ENCODE data around the gene MAP4K3.

Gene MAP4K3

DNA sequence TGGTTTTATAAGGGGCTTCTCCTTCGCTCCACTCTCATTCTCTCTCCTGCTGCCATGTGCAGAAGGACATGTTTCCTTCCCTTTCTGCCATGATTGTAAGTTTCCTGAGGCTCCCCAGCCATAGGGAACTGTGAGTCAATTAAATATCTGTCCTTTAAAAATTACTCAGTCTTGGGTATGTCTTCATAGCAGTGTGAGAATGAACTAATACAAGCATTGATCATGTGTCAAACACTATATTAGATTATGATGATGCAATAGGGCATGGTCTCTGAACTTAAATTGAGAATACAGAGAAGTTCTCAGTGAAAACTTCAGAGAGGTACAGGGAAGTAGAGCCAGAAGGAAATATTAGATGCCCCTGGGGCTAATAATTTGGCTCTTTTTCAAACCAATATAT is 5.9 kb upstream of the MAP4K3 start:
- DNase-seq (ENCODE audit: low read depth), result no peak

DNA sequence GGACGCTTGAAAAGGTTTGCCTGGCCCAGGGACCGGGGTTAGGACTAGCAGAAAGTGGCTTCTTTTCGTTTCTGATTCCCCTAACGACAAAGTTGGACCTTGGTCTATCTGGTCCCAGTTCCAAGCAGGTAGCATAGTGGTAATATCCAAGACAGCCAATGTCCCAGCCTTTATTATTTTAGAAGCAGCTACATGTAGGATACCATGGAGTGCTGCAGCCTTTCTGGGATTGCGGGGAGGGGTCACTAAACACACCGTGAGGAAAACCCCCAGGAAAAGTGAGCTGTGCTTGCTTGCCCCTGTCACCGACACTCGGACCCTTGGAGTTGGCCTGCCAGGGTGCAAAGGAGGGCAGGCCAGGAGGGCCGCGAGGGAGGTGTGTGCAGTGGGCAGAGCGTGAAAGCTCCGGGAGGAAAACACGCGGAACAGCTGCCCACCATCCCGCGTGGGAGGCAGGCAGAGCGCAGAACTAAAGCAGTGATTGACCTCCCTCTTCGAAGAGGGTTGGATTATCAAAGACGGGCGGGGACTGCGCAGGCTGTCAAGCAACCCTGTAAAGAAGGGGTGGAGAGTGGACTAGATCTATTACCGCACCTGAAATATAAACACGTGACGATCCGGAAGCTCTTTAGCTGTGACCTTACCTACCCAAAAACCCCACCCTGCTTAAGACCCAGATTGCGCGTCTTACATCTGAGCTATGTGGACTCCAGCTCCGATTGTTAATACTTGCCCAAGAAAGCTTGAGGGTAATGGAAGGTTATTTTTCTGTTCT is 624 bp upstream of the MAP4K3 start:
- DNase-seq (ENCODE audit: low read depth), result peak; percentile 24

DNA sequence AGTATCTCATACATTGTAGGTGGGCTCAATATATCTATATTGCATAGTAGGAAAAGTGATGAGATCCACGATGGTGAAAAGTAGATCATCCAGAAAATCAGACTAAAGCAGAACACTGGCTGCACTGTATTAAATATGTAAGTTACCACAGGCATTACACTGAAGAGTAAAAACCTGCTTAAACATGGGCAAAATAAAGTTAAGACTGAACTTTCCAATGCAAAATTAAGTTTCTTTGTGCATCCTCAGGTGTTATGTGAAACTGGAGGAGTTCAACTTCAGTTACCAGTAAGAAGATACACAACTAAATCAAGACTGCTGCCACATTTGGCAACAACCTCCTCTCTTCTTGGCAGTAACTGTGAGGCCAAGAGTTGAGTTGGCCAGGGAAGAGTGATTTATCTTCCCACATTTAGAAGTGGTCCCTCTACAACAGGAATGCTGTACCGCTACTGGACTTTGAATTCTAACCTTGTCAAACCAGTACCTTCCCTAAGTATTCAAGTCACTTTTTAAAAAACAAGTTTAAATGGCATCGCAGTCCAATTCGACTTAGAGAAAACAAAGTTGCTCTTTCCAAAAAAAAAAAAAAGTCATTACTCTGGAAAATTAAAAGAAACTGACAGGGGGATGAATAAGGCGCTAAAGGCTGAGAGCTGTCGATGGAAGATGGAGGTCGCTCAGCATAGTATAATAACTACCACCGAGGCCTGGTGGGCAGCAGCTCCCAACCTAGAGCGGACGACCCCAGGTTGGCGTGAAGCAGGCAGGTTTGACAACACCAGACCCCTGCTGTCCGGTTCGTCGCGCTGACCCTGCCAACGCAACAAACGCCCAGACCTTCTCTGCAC is 1.1 kb downstream of the MAP4K3 start:
- no peak for DNase-seq (ENCODE audit: low read depth)

DNA sequence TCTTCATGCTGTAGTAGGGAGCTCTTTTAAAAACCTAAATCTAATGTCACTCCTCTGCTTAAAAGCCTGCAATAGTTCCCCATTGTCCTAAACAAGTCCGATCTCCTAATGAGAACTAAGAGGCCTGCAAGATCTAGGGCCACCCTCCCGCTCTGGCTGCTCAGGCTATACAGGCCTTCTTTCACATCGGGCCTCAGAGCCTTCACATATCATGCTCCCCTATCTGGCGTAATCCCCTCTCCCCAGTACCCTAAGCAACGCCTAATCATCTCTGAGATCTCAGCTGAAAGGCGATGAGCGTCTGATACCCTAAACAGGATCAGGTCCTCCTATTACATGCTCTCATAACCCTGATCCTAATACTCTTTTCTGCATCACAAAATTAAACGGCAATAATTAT is 1.9 kb downstream of the MAP4K3 start:
- no peak for DNase-seq (ENCODE audit: low read depth)

DNA sequence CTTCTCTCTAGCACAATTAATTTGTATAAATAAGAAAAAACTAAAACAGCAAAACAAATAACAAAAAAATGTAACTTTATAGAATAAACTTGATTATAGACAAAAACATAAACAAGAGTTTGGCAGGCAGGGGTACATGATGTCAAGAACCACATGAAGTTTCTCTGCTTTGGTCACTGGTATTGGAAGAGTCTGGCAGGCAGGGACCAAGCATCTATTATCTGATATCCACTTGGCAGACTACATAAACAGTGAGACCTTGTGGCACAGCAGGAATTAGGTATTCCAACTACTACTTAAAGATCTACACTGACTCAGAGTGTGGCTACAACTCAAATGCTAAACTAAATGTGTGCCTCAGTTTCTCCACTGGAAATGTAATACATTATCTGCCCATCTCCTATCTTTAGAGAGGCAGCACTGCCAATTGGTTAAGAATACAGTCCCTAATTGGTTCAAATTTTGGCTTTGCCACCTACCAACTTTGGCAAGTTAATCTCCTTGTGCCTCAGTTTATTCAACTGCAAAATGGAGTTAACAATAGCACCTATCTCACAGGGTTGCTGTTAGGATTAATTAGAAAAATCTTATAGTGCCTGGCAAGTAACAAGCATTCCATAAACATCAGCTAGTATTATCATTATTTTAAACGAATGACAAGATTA is 2.7 kb downstream of the MAP4K3 start:
- no peak for DNase-seq (ENCODE audit: low read depth)

DNA sequence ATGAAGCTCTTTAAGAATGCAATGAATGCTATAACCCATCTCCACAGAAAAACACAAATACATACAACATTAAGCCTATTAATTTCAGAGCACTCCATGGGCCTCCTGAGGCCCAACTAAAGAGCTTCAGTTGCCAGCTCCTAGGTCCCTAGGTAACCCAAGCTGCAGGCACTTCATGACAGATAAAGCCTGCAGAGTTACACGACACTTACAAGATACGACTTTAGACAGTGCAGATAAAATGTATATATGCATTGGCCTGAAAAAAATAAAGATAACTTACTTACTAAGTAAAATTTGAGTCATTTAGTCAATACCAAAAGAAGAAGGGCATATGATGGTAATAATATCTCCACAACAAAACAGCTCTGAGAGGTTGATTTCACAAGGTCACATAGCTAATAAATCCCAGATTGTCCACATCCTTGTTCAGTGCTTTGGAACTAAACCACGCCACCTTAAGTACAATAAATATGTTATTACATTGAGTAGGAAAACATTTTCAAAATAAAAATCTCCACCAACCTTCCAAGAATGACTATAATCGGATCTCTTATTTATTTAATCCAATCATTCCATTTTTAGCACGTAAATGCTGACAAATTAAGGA is 3.4 kb downstream of the MAP4K3 start:
- no peak for DNase-seq (ENCODE audit: low read depth)

DNA sequence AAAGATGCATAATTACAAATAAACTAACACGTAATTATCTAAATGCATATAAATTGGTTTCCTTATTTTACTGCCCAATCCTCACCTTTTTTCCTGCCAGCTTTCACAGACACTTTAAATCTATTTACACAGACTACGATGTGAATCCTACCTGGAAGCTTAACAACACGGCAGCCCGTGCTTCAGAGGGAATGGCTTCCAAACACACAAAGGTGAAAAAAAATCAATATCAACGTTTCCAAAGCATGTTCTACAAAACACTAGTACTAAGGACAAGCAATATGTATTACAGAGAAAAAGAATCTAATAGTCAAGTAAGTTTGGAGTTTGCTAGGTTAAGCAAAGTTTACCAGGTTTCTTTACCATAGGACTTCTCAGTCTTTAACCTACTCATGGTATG is 4.4 kb downstream of the MAP4K3 start:
- no peak for DNase-seq (ENCODE audit: low read depth)

DNA sequence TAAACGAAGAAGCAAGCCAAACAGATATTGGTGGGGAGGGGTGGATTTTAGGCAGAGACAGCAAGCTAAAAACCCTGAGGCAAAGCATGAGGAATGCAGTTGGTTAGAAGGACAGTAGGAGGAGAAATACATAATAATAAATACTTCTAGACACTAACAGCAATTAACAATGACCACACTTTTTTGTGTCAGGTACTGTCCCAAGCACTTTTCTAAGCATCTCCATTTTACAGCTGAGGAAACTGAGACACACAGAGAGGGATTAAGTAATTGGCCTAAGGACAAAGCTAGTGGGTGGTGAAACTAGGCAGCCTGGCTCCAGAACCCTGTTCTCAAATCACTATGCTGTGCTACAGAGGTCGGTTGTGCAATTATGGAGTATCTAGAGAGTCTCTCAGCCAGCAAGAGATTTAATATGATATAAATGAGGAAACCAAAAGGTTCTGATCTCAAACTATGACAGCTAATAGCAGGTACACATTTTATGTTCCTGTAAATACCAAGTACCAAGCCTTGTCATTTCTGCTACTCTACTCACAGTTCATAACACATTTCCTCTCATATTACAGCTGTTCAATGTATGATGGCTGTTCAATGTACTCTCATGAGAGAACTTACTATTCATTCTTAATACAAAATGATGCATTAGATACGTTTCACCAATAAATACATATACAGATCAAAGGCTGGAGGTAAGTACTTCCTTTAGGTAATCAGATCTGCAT is 5.3 kb downstream of the MAP4K3 start:
- no peak for DNase-seq (ENCODE audit: low read depth)

DNA sequence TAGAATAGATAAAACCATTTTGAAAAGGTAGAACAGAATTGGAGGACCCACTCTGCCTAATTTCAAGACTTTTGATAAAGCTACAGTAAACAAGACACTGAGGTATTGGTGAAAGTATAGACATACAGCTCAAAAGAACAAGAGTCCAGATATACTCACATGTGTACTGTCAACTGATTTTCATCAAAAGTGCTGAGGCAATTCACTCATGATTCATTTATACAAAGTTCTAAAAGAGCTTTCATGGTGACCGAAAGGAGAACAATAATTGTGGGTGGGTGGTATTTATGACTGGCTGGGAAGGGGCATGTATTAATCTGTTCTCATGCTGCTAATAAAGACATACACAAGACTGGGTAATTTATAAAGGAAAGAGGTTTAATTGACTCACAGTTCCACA is 7.3 kb downstream of the MAP4K3 start:
- no peak for DNase-seq (ENCODE audit: low read depth)

DNA sequence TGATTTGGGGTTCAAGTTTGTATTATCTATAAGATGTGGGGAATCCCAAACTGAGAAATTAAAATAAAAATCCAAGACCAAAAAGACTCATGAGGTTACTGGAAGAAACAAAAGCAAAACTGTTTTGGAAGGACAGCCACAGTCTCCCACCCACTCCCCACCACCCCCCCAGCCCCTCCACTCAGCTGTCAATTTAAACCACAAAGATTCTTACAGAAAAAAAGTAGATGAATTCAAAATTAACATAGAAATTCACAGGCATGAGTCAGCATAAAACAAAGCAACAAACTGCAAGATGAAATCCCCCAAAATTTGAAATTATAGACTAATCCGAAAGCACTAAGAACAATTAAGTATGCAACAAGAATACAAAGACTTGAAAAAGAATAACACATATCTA is 12.1 kb downstream of the MAP4K3 start:
- DNase-seq (ENCODE audit: low read depth), result no peak

DNA sequence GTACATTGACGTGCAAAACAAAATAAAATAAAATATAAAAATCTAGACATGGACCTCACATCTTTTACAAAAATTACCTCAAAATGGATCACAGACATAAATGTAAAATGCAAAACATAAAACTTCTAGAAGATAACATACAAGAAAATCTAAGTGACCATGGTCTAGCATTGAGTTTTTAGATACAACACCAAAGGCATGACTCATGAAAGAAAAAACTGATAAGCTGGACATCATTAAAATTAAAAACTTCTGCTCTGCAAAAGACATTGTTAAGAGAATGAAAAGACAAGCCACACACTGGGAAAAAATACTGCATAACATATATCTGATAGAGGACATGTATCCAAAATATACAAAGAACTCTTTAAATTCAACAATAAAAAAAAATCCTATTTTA is 14.4 kb downstream of the MAP4K3 start:
- no peak for DNase-seq (ENCODE audit: low read depth)

DNA sequence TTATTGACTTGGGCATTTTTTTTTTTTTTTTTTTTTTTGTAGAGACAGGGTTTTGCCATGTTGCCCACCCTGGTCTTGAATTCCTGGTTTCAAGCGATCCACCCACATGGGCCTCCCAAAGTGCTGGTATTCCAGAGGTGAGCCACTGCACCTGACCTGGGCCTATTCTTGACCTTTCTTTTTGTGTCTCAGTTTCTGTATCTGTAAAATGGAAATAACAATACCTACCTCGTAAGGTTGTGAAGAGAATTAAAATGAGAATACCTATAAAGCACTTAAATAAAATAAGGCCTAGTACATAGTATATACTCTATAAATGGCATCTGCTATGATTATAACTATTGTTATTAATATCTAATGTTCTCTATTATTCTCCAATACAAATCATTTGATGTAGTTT is 15.7 kb downstream of the MAP4K3 start:
- DNase-seq (ENCODE audit: low read depth), result no peak

DNA sequence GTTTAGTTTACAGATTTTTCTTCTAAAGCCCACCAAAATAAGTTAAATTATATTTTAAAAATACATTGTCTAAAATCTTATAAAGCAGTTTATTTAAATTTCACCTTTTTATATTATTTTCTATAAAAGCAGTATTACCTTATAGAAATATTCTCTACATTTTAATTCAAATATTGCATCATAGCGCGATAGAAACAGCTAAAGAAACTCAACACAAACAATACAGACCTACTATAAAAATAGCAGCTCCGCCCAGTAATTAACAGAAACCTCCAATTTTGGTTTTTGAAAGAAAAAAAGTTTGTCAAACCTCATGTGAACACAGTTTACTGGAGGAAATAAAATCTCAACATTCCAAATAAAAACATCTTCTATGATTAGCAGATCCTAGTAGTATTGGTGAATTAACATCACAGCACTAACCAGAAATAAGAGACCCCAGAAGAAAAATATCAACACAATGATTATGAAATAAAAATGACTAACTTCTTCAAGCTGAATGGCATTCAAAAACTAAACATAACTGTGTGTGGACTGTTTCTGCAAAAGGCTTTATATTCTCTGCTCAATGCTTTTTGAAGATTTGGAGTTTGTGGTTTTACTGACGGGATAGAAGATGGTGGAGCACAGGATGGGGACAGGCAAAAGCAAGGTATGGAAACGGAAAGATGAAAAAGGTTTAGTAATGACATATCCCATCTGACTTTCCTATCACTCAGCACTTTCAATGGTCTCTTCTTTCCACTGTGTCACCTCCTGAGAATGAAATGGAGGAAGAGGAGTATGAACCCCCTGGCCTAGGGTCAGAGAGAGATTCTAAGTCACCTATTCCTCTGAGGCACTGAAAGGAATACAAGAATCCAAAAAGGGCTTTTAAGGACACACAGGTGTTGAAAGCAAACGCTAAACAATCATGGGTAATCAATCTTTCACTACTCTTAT is 17.5 kb downstream of the MAP4K3 start:
- no peak for DNase-seq (ENCODE audit: low read depth)

DNA sequence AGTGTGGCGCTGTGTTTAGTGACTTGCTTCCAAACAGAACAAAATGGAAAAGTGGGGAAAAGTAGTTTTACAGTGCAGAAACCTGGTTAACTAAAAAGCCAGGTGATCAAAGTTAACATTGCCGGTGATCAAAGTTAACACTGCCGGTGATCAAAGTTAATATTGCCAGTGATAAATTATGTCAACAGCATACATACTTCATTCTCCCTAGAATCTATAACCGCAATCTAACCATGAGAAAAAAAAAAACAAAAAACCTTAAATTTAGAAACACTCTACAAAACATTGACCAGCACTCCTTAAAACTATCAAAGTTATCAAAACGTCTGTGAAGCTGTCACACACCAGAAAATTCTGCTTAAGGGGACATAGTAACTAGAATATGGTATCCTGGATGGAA is 18.6 kb downstream of the MAP4K3 start:
- DNase-seq (ENCODE audit: low read depth), result no peak

DNA sequence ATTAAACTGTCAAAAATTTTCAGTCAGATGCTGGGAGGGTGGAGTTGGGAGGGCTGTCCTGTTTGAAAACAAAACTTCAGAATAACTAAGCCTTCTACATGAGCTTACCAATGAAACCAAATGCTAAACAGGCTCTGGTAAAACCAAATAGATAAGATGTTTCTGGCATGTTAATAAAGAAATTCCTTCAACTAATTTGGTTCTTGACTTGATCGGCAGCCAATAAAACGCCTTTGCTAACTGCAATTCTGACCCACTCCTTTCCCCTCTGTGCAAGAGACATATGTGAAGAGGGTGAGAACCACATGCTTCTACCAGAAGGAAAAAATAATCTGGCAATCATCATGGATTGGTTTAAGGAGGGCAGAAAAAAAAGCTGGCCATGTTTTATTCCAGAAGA is 20.9 kb downstream of the MAP4K3 start:
- DNase-seq (ENCODE audit: low read depth), result no peak

DNA sequence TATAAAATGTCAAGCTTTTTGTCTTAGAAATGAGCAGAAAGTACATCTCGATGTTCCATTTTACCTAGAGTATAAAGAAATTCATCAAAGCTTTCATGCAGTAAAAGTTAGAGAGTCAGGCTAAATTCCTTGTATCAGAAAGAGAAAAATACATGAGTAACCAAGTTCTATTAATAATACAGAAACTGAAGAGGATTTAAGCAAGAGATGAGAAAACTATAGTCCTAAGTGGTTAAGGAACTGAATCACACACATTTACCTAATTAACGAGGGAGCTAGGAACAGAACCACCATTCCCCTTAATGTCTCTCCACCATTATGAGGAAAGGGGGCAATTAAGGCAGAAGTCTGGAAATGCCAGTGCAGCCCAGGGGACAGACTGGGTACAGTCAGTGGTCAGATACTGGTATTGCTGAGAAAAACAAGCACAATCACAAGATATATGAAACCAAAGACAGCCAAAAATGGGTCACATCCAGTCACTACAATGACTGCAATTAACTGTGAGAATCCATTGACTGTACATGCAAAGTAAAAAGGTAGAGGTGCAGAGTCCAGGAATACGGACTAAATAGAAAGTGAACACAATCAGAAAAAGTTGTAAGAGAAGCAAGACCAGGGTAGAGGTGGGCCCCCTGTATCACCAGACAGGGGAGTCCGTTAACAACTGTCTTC is 23.9 kb downstream of the MAP4K3 start:
- no peak for DNase-seq (ENCODE audit: low read depth)

DNA sequence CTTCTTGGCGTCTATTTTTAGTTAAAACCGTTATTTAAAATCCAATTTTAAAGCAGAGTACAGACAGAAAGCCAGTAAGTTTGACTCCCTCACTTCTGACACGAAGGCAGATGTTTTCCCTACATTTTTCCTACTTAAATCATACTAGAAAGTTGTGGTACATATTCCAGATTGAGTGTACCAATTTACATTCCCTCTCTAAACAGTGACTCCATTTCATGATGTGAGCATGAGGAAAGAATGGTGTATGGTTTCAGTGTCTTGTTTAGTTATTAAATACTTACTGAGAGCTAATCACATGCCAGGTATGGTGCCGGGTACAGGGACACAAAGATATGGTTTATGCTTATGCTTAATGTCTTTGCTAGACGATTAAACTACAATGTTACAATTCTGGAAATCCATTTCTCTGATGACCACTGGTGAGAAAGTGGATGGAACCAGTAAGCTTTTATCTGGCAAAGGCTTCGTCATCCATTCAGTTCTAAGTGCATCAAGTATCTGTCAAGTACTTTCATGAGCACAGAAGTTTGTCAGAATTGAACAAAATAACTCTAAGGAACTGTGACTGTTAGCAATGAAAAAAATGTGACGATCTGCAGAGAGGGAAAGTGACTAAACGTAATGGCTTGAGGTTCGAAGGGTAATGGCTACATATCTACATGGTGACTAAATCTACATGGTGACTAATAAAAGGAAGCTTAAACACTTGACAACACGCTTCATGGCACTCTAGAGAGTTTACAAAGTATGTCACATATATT is 25.7 kb downstream of the MAP4K3 start:
- DNase-seq (ENCODE audit: low read depth), result no peak

DNA sequence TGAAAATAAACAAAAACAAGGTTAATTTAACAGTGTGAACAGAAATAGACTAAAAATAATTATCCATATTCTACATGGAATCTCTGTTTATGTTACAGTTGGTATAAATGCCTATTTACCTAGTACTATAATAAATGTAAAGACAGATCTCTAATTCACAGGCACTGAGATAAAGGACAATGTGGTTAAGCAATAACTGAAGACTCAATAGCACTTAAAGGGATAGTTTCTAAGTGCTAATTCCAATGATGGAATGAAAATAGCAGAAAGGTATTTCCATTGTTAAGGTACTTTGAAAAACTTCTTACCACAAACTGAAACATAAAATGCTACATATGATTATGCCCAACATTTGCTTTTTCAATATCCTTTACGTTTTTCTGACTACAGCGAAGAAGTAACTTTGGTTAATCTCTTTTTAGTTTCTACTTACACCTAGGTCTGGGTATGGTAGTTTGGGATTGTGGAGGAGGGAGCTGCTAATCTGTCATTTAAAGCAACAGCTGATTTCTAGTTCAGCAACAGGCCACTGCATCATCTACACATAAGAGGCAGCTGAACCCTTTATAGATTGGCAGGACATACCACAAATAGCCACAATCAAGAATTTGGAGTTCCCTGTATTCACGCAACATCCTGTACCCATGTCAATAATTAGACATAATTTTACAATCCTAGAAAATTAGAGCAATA is 27.2 kb downstream of the MAP4K3 start:
- no peak for DNase-seq (ENCODE audit: low read depth)
